OCI-LY7 (cell line): ENCODE measurements around the gene SEMA5A. TPM values are rescaled to one million over a fixed set of nuclear protein-coding genes. Genes with fewer than 3 reads are reported as not detected.

Experiments
- BruUV-seq: library from RNA; stranded (reverse); fragments of 400-500 nt; replicated peaks from 2 replicates; lab custom pipeline; 2021; lab: Mats Ljungman, UMichigan
- CTCF ChIA-PET: fragments of 300-600 bp; sonication (Branson Sonifier 250); formaldehyde crosslinking; loops from one replicate; lab custom pipeline; 2022; ENCODE audit warnings: antibody characterized with exemption; ENCODE audit not compliant: unreplicated experiment; lab: Charles Lee
- POLR2A ChIA-PET: fragments of 300-600 bp; sonication (Branson Sonifier 250); formaldehyde crosslinking; loops from one replicate; lab custom pipeline; 2022; ENCODE audit warnings: antibody characterized with exemption; lab: Charles Lee
- DNase-seq: peaks from one replicate; pipeline ENCODE4 v3.0.0-alpha.2; 2015; ENCODE audit warnings: low spot score
- H2AFZ ChIP-seq: fragments of 200-600 bp; sonication (generic), shearing (Covaris generic); 2 replicates; pipeline ENCODE4 v1.6.1; 2014; ENCODE audit warnings: mild to moderate bottlenecking, antibody characterized with exemption, low read length, moderate library complexity
- H3K27ac ChIP-seq: fragments of 200-600 bp; sonication (generic); 2 replicates; pipeline ENCODE4 v1.5.1; 2014; ENCODE audit warnings: mixed run types, low read depth, mild to moderate bottlenecking, moderate library complexity, low read length, inconsistent platforms; ENCODE audit not compliant: poor library complexity, severe bottlenecking
- H3K36me3 ChIP-seq: fragments of 200-600 bp; sonication (generic); 2 replicates; pipeline ENCODE4 v1.6.1; 2014; ENCODE audit warnings: mild to moderate bottlenecking, antibody characterized with exemption, low read length, moderate library complexity, mixed read lengths; ENCODE audit not compliant: insufficient read depth
- H3K4me1 ChIP-seq: fragments of 200-600 bp; sonication (generic); 2 replicates; pipeline ENCODE4 v1.5.1; 2014; ENCODE audit warnings: mild to moderate bottlenecking, low read length; ENCODE audit not compliant: insufficient read depth, poor library complexity, severe bottlenecking
- H3K4me2 ChIP-seq: fragments of 200-600 bp; sonication (generic); 2 replicates; pipeline ENCODE4 v1.6.1; 2014; ENCODE audit warnings: mild to moderate bottlenecking, low read length
- H3K4me3 ChIP-seq: fragments of 200-600 bp; sonication (generic); 2 replicates; pipeline ENCODE4 v1.5.1; 2014; ENCODE audit warnings: mild to moderate bottlenecking, low read depth, low read length; ENCODE audit not compliant: poor library complexity, severe bottlenecking
- H3K79me2 ChIP-seq: fragments of 200-600 bp; sonication (generic); 2 replicates; pipeline ENCODE4 v1.6.1; 2016; ENCODE audit warnings: low read depth, mild to moderate bottlenecking, low read length, moderate library complexity, mixed read lengths; ENCODE audit not compliant: insufficient read depth
- H3K9me2 ChIP-seq: fragments of 200-600 bp; sonication (generic); 2 replicates; pipeline ENCODE4 v1.6.1; 2016; ENCODE audit warnings: mild to moderate bottlenecking, low read length, mixed read lengths; ENCODE audit not compliant: insufficient read depth
- H3K9me3 ChIP-seq: fragments of 200-600 bp; sonication (generic); 2 replicates; pipeline ENCODE4 v1.6.1; 2014; ENCODE audit warnings: mild to moderate bottlenecking, mixed run types, low read length, mixed read lengths
- H4K20me1 ChIP-seq: fragments of 200-600 bp; sonication (generic); 2 replicates; pipeline ENCODE4 v1.6.1; 2014; ENCODE audit warnings: mild to moderate bottlenecking, antibody characterized with exemption, low read length, moderate library complexity, mixed read lengths; ENCODE audit not compliant: insufficient read depth
- CTCF ChIP-seq: fragments of 200-600 bp; sonication (generic); conservative IDR thresholded peaks from 2 replicates; pipeline ENCODE4 v1.5.1; 2014; ENCODE audit warnings: mild to moderate bottlenecking, antibody characterized with exemption, low read length, moderate library complexity, mixed read lengths
- EZH2phosphoT487 ChIP-seq: fragments of 200-600 bp; sonication (generic); IDR thresholded peaks from 2 replicates; pipeline ENCODE4 v1.6.1; 2018; ENCODE audit warnings: low read depth, borderline replicate concordance, mild to moderate bottlenecking, mixed run types, antibody characterized with exemption, low read length, moderate library complexity, mixed read lengths
- intact Hi-C: fragments of 100-400 bp; cut with micrococcal nuclease; formaldehyde crosslinking; loops from one replicate; pipeline ENCODE4 v1.10.0; 2022; ENCODE audit not compliant: unreplicated experiment
- total RNA-seq, 2 experiments: library from RNA; depleted of rRNA in 1 of 2; stranded (reverse); fragments of >200 nt in 1 of 2; shearing (Covaris generic) in 1 of 2; gene quantifications; 2 replicates each; pipeline ENCODE4 v1.2.3, GENCODE V29; 2014 to 2022

SEMA5A gene
- total RNA-seq, 2 experiments from 2014 or later, result not detected

- Histone ChIP-seq H3K9me2 (no peaks in the 10 kb centered on the region), H3K4me2 (no peak overlapping the region), H3K79me2 (no peaks in the 10 kb centered on the region), H3K4me1 (no peaks in the 10 kb centered on the region), H3K9me3 (no peaks in the 10 kb centered on the region), H3K27ac (no peak overlapping the region), H4K20me1 (no peaks in the 10 kb centered on the region), H3K4me3 (no peak overlapping the region), H3K36me3 (no peaks in the 10 kb centered on the region), H2AFZ (no peak overlapping the region)
- DNase-seq, result no peak
- POLR2A ChIA-PET, result no interaction called here
- TF ChIP-seq EZH2phosphoT487, result no peak
- TF ChIP-seq CTCF, result no peak
- BruUV-seq, result no TSS peak
- CTCF ChIA-PET, result no interaction called here
- intact Hi-C loops, result no loop called here
Measured at GRCh38 chr5:9423571-9423970, 122.3 kb downstream of the SEMA5A start.

GRCh38 chr5:9421884-9422283 is 124.0 kb downstream of the SEMA5A start:
- intact Hi-C loops, result no loop called here
- H3K9me3 ChIP-seq, result no peaks in the 10 kb centered on the region
- no TSS peak for BruUV-seq
- H3K4me1 ChIP-seq, result no peaks in the 10 kb centered on the region
- DNase-seq, result no peak
- no peaks in the 10 kb centered on the region for H4K20me1 ChIP-seq
- H3K4me2 ChIP-seq, result no peak overlapping the region
- CTCF ChIA-PET, result no interaction called here
- H3K27ac ChIP-seq, result no peak overlapping the region
- no peaks in the 10 kb centered on the region for H3K36me3 ChIP-seq
- POLR2A ChIA-PET, result no interaction called here
- TF ChIP-seq CTCF (no peak), EZH2phosphoT487 (no peak)
- H3K4me3 ChIP-seq, result no peak overlapping the region
- H3K9me2 ChIP-seq, result no peaks in the 10 kb centered on the region
- H2AFZ ChIP-seq, result no peak overlapping the region
- no peaks in the 10 kb centered on the region for H3K79me2 ChIP-seq

GRCh38 chr5:9419794-9420193 is 126.1 kb downstream of the SEMA5A start:
- DNase-seq, result no peak
- Histone ChIP-seq H3K4me3 (no peak overlapping the region), H3K4me2 (no peak overlapping the region), H3K9me3 (no peaks in the 10 kb centered on the region), H3K9me2 (no peaks in the 10 kb centered on the region), H3K27ac (no peak overlapping the region), H3K4me1 (no peaks in the 10 kb centered on the region), H4K20me1 (no peaks in the 10 kb centered on the region), H2AFZ (no peak overlapping the region), H3K36me3 (no peaks in the 10 kb centered on the region), H3K79me2 (no peaks in the 10 kb centered on the region)
- TF ChIP-seq EZH2phosphoT487, result no peak
- ChIA-PET POLR2A (no interaction called here), CTCF (no interaction called here)
- BruUV-seq, result no TSS peak
- intact Hi-C loops, result no loop called here
